GM18502 (cell line): ENCODE results near the gene IGSF21.

ENCODE experiments used
- ATAC-seq: cut with Tn5 transposase; IDR thresholded peaks from one replicate; pipeline ENCODE4 v1.9.1; 2021; ENCODE audit warnings: mild to moderate bottlenecking; ENCODE audit not compliant: unreplicated experiment, poor library complexity

The IGSF21 gene

DNA sequence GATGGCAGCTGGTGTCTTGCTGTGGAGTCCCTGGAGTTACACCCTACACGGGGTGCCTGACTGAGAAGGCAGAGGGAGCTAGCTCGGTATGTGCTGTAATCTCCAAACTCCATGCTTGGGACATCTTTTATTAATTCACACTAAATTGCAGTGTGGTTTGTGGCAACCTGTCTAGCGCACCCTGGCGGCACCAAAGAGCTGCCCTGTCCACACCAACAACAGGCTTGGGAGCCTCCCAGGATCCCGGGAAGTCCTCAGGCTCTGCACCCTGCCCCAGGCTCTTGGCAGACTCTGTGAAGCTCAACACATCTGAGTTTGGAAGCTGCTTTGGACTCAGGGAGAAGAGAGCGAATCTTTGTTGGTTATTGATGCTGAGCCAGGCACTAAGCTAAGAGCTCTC, 138.9 kb downstream of the IGSF21 start:
- no peak for ATAC-seq

DNA sequence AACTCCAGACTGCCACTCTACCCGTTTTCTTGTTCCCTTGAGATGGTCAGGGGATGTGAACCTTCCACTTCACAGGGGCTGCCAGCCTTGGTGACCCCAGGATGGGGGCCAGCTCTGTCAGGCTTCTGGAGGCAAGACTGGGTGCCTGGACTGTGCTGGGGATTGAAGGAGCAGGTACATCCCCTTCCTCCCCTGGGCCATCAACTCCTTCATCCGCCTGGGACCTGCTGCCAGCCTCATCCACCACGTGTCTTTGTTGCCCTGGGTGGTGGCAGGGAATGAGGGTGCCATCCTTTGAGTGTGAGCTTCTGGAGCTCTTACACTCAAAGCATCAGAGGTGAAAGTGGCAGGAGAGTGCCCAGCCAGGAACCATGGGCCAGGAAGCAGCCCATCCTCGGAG, 139.6 kb downstream of the IGSF21 start:
- no peak for ATAC-seq

DNA sequence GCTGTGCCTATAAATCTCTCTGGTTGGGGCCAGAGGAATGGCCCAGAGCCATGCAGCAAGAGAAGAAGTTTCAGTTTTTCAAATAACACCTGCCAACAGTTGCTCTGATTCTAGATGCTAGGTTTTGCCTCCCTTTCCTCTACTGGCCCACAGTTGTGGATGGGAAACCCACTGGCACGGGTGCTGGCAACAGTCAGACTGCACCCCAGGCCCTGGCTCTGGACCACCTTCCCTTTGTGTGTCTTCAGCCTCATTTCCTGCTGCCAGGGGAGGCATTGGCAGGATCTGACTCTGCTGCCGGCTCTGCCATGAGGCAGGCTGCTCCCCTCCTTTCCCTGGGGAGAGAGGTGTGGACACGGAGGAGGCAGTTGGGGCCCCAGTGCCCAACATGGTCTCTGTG, 142.0 kb downstream of the IGSF21 start:
- ATAC-seq, result no peak

DNA sequence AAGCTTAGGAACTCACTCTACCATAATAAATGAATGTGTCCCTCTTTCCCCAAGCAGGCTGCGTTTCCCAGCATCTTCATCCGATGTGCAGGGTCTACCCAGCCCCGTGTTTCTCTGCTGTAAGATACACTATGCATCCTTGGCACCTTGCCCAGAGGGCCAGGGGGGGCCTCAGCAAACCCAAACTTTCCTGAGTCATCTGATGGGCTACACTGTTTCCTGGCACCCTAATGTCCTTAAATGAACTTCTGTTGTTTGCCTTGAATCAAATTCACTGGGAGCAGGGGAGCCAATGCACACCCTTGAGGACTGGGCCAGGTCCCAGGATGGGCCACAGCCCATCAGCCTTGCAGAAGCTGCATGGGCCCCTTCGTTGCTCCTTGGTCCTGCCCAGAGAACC, 145.5 kb downstream of the IGSF21 start:
- ATAC-seq, result no peak

DNA sequence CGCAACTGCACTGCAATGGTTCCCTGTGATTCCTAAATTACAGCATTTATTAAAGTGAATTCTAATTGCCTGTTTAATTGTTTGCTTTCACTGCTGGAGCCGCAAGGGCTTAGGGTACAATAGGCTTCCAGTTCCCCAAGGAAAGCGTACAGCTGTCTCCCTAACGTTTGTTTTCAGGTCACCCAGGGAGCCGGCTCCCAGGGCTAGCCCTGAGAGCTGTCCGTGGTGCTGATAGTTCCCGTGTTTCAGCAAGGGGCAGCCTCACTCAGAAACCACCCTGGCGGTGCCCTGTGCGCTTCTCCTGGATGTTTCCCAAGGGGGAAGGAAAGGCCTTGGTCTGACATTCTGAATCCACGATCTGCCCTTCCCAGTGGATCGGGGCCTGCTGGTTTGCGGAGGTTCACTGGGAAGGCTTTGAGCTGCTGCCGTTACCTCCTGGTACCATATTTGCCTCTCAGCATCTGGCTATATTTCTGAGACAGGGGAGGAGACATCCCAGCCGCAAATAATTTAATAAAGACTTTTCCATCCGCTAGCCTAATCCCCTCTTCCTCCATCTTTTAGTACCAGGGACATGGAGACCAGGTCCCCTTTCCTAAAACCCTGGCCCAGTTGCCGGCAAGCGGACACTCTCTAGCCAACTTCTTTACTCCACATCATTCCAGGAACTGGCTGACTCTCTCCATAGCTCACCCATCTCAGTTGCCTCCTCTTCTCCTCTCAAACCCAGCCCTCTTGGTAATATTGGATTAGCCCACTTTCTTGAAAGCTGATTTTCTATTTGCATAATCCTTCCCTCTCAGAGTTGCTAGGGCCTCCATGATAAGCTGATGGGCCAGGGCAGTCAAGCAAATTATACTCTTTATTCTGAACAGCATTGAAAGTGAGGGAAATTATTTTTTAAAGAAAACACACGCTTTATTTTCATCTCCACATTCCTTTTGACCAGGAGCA, 149.0 kb downstream of the IGSF21 start:
- no peak for ATAC-seq

DNA sequence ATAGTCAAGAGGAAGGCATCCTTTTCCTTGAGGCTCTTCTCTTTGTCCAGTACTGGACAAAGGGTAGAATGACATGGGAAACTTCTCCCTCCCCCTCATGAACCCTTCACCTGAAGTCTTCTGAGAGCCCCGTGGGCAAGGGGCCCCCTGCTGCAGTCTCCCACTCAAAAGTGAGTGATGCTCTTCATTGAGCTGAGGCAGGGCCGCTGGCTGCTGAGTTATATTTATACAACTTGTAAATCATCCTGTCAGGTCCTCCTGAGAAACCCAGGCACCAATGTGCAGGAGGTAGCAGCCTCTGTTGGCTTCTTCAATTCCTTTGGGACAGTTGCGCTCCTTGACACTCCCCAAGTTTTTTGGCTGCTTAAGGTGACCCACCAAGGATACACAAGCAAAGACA, 150.2 kb downstream of the IGSF21 start:
- no peak for ATAC-seq

DNA sequence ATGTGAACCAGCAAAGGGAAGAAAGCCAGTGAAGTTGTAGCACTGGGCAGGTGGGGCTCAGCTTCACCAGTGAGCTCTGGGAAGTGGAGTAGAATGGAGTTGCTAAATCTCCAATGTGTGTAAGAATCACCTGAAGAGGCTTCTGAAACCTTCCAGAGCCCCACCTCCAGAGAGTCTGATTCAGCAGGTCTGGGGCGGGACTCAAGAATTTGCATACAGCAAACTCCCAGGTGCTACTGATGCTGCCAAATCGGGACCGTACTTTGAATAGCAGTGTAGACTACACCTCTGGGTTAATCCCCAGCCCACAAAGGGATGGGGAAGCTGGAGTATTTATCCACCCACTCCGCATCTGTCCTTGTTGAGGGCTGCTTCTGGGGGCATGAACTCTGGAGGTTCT, 154.3 kb downstream of the IGSF21 start:
- ATAC-seq, result no peak

DNA sequence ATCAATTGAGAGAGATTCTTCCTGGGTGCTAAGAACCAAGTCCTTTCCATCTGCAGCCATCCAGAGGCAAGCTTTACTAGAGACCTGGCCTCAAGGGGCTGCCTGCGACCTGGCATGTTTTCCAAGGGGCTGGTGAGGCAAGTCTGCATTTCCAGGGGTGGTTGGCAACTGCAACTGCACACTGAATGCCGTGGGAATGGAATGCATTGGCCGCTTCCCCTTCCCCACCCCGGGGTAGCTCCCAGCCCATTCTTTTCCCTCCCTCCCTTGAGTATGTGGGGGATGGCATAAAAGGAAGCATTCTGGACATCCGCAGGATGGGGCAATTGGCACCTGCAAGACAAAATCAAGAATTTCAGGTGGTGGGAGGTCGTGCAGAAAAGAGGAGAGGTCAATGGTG, 155.1 kb downstream of the IGSF21 start:
- ATAC-seq, result no peak

DNA sequence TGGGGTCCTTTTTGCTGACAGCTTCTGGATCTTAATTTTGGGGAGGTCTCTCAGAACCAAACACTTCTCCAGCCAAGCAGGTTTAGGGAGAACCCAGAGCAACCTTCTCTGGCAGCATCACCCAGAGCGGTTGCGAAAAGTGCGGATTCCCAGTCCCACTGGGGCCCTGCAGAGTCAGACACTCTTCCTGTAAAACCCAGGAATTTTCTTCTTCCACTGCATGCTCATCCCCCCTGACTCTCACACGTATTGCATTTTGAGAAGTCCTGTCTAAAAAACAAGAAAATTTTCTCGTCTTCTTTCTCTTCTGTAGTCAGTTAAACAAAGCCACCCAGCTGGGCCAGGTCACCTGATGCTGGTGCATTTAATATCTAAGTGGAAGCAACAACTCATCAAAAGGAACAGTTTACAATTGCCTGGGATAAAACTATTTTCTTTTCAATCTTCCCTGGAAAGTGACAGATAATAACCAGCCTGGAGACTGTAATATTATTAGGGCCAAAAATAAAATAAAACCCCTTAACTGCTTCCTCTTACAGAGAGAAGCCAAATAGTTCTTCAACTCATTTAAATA, 156.0 kb downstream of the IGSF21 start:
- ATAC-seq, result no peak

DNA sequence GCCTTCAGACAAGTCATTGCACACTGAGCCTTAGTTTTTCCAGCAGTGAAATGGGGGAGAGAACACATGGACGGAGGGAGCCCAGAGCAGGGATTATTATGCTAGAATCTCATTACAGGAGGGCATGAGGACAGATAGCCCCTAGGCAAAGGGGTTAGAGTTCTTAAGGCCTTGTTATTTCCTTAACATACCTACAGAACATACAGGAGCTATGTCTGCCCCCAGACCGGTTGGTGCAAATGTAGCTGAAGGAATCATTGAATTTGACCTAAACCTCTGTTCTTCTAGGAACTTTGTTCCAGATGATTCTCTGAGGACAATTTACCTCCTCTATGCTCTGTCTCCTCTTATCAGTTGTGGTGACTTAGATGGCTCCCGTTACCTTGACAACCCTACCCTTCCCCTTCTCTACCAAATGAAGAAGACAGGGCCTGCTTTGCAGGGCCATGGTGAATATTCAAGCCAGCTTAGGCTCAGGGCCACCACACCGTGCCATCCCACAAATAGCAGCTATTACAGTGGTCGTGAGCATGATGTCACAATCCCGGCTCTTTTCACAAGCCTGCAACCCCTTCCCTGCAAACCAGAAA, 156.9 kb downstream of the IGSF21 start:
- no peak for ATAC-seq

DNA sequence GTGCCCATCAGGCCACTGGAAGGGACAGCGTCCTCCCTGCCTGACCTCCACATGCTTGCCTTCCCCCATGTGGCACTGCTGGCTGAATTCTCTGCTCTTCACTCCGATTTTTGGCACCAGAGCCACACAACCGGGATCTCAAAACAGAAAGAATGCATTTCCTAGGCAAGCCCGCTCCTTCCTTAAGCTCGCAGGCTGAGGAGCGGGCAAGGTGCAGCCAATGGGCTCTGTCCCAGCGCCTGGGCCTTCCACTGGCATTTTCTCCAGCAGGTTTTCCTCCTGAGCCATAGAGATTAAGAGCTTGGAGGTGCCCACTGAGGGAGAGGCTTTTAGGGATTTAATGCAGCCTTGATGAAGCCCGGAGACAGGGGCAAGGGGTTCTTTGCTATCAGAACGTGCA, 158.0 kb downstream of the IGSF21 start:
- ATAC-seq, result no peak

DNA sequence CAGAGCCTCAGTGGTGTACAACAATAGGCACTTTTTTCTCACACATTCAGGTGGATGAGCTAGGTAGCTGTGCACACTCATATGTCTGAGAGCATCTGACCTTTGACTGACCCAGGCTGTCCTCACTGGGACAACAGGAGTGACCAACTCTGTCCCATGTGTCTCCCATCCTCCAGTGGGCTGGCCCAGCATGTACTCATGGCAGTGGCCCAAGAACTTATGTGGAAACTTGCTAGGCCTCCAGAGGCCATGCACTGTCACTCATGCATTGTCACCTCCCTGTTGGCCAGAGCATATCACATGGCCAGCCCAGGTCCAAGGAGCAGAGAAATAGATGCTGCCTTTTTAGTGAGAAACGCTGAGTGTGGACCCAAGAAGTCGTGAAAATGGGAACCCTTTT, 158.8 kb downstream of the IGSF21 start:
- ATAC-seq, result no peak

DNA sequence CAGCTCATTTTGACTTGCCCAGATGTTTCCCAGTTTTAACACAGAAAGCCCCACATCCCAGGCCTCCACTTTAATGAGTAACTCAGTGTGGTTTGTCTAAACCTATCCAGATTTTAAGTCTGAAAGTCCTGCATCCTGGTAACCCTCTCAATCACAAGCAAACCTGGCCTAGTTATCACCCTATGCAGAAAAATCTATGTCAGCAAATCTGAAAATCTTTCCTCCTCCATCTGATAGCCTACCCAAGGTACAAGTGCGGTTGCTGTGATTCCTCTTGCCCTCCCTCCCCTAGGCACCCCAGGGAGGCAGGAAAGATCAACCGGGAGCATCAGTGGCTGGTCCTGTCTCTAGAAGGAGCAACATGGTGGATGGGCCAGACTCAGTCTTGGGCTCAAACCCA, 163.7 kb downstream of the IGSF21 start:
- no peak for ATAC-seq

DNA sequence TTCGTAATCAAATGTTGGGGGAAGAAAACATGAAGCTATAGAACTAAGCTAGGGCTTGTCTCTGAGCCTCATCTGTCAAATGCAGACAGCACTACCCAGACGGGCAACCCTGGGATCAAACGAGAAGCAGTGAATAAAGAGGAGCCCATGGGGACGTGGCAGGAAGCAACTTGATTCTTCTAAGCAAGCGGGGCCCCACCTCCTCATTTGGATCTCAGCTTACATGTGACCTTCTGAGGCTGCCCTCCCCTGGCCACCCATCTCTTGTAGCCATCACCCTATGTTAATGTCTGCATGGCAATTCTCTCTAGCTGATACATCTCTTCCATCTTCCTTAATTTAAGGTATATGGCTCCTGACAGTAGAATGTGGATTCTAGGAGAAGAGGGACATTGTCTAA, 171.3 kb downstream of the IGSF21 start:
- no peak for ATAC-seq

DNA sequence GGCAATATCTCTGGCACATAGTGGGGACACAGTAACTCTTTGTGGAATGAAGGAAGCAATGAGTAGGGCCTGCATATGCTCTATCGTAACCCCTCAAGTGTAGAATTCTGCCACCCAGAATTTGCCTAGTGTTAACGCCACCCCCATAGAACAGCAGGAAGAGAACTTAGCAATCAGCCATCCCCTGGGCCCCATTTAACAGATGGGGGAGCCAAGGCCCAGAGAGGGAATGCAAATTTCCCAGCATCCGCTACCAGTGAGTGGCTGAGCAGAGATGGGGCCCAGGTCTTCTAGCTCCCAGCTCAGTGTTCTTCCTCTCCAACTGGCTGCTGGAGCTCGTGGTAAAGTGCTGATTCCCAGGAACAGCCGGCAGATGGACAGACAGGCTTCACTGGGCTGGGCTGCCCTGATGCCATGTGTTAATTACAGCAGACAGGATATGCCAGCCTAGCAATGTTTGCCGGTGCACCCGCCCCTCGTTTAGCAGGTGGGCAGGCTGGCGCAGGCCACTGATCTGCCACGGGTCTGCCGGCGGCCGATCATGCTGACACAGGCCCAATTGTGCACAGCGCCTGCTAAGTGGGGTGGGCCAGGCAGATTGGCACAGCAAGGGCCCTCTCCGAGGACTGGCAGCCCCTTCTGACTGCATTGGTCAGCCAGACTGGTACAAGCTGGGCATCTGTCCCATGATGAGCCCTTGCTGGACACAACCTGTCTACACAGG, 171.9 kb downstream of the IGSF21 start:
- ATAC-seq, result no peak

DNA sequence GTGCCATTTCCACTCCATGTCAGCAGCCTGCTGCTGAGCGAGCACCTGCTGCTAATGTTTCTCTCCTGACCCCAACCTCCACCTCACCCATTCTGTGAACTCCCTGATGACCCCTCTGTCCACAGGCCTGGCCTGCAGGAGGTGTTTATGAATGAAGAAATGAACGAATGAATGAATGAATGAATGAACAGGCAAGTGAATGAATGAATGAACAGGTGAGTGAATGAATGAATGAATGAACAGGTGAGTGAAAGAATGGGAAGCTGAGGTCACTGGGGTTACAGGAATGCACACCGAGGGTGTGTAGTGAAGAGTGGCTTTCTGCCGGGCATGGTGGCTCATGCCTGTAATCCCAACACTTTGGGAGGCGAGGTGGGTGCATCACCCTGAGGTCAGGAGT, 173.4 kb downstream of the IGSF21 start:
- no peak for ATAC-seq

DNA sequence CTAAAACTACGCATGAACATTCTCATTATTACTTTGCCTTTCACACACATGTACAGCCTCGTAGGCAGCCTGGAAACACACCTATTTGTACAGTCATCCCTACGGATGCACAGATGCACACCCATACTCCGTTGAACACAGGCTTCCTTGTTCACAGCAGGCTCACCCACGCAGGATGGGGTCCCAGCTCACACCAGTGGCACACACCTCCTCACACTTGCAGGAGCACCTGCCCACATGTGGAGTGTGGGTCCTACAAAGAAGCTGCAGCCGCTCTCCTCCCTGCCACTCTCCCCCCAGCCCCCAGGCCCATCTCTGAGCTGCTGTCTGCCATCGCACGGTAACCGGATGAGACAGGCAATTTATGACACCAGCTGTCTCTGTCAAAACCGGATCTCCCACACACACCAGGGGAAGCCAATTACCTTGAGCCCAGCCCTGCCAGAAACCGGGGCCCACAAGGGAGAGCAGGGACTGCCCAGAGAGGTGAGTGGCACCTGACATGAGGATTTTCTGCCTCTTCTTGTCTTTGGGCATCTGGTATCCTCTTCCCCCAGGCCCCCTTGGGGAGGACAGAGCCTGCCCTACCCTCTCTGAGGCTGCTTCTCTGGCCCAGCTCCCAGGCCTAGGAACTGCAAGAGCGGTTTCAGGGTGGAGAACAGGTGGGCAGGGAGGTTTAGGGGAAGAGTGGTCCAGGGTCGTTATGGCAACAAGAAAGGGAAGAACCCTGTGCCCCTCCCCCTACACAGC, 175.4 kb downstream of the IGSF21 start:
- ATAC-seq, result no peak

DNA sequence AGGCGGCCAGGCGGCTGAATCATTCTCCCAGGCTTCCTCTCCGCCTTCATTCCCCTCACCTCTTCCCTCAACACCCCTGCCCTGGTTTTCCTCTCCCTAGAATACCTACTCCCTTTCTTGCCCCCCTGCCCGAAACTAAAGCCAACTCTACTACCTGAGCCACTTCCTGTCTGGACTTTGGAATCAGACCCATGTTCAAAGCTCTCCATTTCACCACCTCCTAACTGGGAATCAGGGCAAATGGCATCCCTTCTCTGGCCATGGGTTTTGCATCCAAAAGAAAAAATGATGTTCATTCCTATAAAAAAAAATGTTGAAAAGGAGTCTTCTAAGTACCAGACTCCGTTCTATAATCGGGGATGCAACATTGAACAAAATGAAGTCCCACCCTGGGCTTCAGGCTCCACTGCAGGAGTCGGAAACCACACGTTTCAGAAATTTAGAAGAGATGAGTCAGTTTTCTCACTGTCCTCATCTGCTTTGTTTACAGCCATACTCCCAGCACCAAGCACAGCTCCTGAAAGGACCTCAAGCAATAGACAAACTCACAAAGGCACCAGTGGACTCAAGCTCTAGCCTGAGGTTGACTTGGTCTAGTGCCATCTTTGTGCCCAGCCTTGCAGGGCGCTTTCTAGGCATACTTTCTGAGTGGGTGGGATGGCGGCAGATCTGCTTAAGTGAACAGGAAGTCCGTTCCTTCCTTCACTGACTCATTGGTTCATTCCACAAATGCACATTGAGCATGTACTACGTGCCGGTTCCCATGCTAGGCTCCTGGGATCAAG, 176.2 kb downstream of the IGSF21 start:
- no peak for ATAC-seq

DNA sequence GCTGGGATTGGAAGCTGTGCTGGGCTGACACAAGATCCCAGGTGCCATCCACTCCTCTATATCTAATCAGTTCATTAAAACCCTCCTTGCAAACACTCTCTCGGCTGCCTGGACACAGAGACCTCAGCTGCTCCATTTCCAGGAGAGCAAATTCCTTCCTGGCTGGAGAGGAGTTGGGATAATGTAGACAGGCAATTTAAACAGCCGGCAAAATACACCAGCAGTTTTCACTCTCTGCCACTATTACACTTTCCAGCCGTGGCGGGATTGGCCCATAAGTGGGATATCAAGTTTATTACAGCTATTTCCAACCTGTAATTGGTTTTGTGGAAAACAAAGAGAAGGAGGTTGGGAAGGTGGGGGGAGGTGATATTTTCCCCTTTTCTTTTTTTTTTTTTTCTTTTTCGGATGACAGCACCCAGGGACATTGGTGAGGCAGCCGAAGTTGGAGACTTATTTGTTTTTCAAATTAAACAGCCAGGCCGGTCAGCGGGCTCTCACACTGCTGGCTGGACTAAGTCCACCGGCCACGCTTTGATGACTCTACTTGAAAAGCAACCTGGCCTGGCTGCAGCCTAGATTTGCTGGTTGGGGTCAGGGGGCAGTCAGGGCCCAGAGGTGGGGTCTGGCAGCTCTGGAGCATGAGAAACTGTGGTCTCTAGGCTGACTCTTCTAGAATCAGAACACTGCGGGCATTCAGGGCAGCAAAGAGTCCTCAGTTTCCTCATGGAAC, 177.4 kb downstream of the IGSF21 start:
- ATAC-seq, result no peak
